Loucy (cell line): ENCODE results near the gene CORO2A.

ENCODE experiments used
- H2AFZ ChIP-seq: fragments of 200-600 bp; sonication (generic); 2 replicates; pipeline ENCODE4 v1.6.0; 2016; ENCODE audit warnings: antibody characterized with exemption, mild to moderate bottlenecking, low read length, moderate library complexity
- H3F3A ChIP-seq: fragments of 200-600 bp; 2 replicates; pipeline ENCODE4 v1.6.0; 2016; ENCODE audit warnings: antibody characterized with exemption, low read depth, mild to moderate bottlenecking
- H3K27me3 ChIP-seq: fragments of 200-600 bp; sonication (generic); 2 replicates; pipeline ENCODE4 v1.6.1; 2014; ENCODE audit warnings: low read length, mild to moderate bottlenecking; ENCODE audit not compliant: insufficient read depth, poor library complexity, severe bottlenecking
- H3K36me3 ChIP-seq: fragments of 200-600 bp; sonication (generic); 2 replicates; pipeline ENCODE4 v1.6.1; 2016; ENCODE audit warnings: low read length; ENCODE audit not compliant: insufficient read depth
- H3K4me1 ChIP-seq: fragments of 200-600 bp; sonication (generic); 2 replicates; pipeline ENCODE4 v1.5.1; 2014; ENCODE audit warnings: low read length, mild to moderate bottlenecking; ENCODE audit not compliant: insufficient read depth, poor library complexity, severe bottlenecking
- H3K4me2 ChIP-seq: fragments of 200-600 bp; sonication (generic); 2 replicates; pipeline ENCODE4 v1.6.0; 2014; ENCODE audit warnings: antibody characterized with exemption, low read length, low read depth, mild to moderate bottlenecking; ENCODE audit not compliant: poor library complexity, severe bottlenecking
- H3K4me3 ChIP-seq: fragments of 200-600 bp; sonication (generic); 2 replicates; pipeline ENCODE4 v1.5.1; 2014; ENCODE audit warnings: low read length, mild to moderate bottlenecking, mixed read lengths; ENCODE audit not compliant: poor library complexity, severe bottlenecking
- H3K79me2 ChIP-seq: fragments of 200-600 bp; sonication (generic); 2 replicates; pipeline ENCODE4 v1.6.1; 2014; ENCODE audit warnings: low read length; ENCODE audit not compliant: insufficient read depth
- H3K9ac ChIP-seq: fragments of 200-600 bp; sonication (generic); 2 replicates; pipeline ENCODE4 v1.6.0; 2014; ENCODE audit warnings: mild to moderate bottlenecking, low read depth, low read length, moderate library complexity; ENCODE audit not compliant: poor library complexity, severe bottlenecking
- H3K9me2 ChIP-seq: fragments of 200-600 bp; sonication (generic); replicated peaks from 2 replicates; pipeline ENCODE4 v1.6.1; 2016; ENCODE audit warnings: low read depth, low read length, mixed read lengths
- H3K9me3 ChIP-seq: fragments of 200-600 bp; sonication (generic); 2 replicates; pipeline ENCODE4 v1.6.1; 2014; ENCODE audit warnings: mild to moderate bottlenecking, antibody characterized with exemption, low read length, low read depth; ENCODE audit not compliant: insufficient read depth
- H4K20me1 ChIP-seq: fragments of 200-600 bp; sonication (generic); 2 replicates; pipeline ENCODE4 v1.6.0; 2014; ENCODE audit warnings: antibody characterized with exemption, low read length, mild to moderate bottlenecking; ENCODE audit not compliant: insufficient read depth, poor library complexity, severe bottlenecking
- EZH2phosphoT487 ChIP-seq: fragments of 200-600 bp; IDR thresholded peaks from 2 replicates; pipeline ENCODE4 v1.6.1; 2018; ENCODE audit warnings: antibody characterized with exemption, mild to moderate bottlenecking, moderate library complexity, borderline replicate concordance
- TF ChIP-seq, protein P1 (sequence below): fragments of 200-600 bp; sonication (generic); conservative IDR thresholded peaks from 2 replicates; pipeline ENCODE4 v1.5.1; 2014; ENCODE audit warnings: mild to moderate bottlenecking, antibody characterized with exemption, low read length

The CORO2A gene

DNA sequence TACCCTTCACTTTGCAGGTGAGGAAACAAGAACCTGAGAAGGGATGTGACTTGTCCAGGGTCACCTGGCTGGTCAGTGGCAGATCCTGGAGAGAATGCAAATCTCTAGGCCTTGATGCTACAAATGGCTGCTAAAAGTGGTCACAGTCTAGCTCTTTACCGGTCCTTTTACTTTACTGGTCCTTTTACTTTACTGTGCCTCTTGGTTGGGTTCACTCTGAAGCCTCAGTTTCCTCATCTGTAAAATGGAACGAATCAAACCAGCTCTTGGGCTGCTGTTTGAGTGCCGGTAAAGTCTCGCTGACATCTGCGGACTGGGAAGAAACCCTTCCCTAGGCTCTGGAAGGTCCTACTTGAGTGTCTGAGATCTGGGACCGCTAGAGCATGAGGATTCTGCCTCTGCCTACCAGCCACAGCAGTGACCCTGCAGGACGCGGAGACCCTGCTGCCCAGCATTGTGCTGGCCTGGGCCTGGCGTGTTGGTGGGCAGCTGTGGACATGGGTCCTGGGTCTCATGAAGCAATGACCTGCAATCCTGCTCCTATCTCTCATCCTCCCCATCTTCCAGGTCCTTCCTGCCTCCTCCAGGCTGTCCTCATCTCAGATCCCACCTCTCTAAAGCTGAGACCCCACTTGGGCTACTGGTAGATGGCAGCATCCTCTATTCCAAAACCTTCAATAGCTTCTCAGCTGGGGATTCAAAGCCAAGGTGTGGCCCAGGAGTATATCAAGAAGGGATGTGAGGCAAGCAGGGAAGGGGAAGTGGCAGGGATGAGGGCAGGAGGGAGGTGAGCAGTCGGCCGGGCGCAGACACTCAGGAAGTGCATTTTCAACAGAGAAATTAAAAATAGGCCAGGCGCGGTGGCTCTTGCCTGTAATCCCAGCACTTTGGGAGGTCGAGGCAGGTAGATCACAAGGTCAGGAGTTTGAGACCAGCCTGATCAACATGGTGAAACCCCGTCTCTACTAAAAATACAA is 13.3 kb downstream of the CORO2A start:
- no peaks in the 10 kb centered on the region for H3K9me2 ChIP-seq

DNA sequence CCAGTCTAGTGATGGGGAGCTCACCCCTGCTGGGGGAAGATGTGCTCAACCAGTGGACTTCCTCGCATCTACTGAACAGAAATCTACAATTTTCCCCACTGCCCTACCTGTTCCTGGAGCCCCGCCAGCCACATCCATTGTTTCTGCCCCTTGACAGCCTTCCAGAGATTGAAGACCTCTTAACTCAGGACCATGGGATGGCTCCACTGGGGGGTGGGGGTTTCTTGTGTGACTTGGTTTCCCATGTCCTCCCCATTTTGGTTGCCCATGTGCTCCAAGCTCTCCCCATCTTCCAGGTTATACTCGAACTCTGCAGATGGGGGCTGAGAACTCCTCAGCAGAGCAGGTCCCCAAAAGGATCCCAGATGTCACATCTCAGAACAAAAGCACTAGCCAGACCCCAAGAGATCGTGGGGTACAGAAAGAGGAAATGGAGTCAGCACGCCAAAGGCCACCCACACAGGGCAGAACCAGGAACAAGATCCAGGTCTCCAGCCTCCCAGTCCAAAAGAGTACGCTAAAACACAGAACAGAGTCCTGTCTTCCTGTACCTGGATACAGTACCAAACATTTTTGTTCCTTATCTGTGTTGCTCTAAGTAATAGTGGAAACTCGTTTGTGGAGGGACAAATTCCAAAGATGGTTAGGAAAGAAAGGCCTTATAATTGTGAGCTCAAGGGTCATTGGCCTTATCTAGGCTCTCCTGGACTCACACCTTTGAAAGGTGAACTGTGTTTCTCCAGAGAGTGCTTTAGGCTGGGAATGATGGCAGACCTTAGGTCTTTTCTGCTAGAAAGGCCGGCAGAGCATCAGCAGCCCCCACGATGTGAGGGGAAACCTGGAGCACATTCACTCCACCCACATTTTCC is 15.8 kb downstream of the CORO2A start:
- TF ChIP-seq, protein P1, sequence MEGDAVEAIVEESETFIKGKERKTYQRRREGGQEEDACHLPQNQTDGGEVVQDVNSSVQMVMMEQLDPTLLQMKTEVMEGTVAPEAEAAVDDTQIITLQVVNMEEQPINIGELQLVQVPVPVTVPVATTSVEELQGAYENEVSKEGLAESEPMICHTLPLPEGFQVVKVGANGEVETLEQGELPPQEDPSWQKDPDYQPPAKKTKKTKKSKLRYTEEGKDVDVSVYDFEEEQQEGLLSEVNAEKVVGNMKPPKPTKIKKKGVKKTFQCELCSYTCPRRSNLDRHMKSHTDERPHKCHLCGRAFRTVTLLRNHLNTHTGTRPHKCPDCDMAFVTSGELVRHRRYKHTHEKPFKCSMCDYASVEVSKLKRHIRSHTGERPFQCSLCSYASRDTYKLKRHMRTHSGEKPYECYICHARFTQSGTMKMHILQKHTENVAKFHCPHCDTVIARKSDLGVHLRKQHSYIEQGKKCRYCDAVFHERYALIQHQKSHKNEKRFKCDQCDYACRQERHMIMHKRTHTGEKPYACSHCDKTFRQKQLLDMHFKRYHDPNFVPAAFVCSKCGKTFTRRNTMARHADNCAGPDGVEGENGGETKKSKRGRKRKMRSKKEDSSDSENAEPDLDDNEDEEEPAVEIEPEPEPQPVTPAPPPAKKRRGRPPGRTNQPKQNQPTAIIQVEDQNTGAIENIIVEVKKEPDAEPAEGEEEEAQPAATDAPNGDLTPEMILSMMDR = no peak
- TF ChIP-seq EZH2phosphoT487 = no peak
- no peaks in the 10 kb centered on the region for H3K9me3 ChIP-seq
- no peak overlapping the region for H2AFZ ChIP-seq
- no peaks in the 10 kb centered on the region for H3K36me3 ChIP-seq
- no peaks in the 10 kb centered on the region for H3K4me1 ChIP-seq
- no peak overlapping the region for H3K4me2 ChIP-seq
- no peak overlapping the region for H3K9ac ChIP-seq
- no peak overlapping the region for H3K4me3 ChIP-seq
- H4K20me1 ChIP-seq = no peaks in the 10 kb centered on the region
- H3K27me3 ChIP-seq = no peaks in the 10 kb centered on the region
- no peaks in the 10 kb centered on the region for H3K9me2 ChIP-seq
- no peaks in the 10 kb centered on the region for H3F3A ChIP-seq
- no peaks in the 10 kb centered on the region for H3K79me2 ChIP-seq

More for the DNA sequence above, 13.3 kb downstream of the CORO2A start:
- H4K20me1 ChIP-seq = no peaks in the 10 kb centered on the region
- TF ChIP-seq EZH2phosphoT487 = no peak
- TF ChIP-seq, protein P1 = no peak
- no peaks in the 10 kb centered on the region for H3K27me3 ChIP-seq
- no peak overlapping the region for H3K9ac ChIP-seq
- no peaks in the 10 kb centered on the region for H3F3A ChIP-seq
- H3K4me1 ChIP-seq = no peaks in the 10 kb centered on the region
- H3K4me2 ChIP-seq = no peak overlapping the region
- no peak overlapping the region for H3K4me3 ChIP-seq
- H2AFZ ChIP-seq = no peak overlapping the region
- no peaks in the 10 kb centered on the region for H3K79me2 ChIP-seq
- H3K9me3 ChIP-seq = no peaks in the 10 kb centered on the region
- H3K36me3 ChIP-seq = no peaks in the 10 kb centered on the region

DNA sequence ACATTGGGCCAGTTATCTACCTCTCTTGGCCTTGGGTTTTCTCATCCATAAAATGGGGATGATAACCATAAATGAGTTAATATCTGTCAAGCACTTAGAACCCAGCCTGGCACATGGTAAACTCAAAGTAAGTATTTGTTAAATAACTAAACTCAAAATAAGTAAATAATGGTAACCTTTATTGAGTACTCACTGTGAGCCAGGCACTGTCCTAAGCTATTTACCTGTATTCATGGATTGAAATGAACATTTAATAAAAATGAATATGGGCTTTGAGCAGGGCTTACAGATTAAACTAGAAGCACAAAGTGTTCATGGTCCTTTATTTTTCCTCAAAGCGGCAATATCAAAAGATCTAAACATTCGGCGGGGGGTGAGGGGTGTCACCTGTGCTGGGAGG is 16.7 kb downstream of the CORO2A start:
- Histone ChIP-seq H3K36me3 (no peaks in the 10 kb centered on the region), H3K9me3 (no peaks in the 10 kb centered on the region), H4K20me1 (no peaks in the 10 kb centered on the region), H2AFZ (no peak overlapping the region), H3K4me2 (no peak overlapping the region), H3K4me1 (no peaks in the 10 kb centered on the region), H3K79me2 (no peaks in the 10 kb centered on the region), H3K27me3 (no peaks in the 10 kb centered on the region), H3K4me3 (no peak overlapping the region), H3K9ac (no peak overlapping the region), H3K9me2 (no peaks in the 10 kb centered on the region), H3F3A (no peaks in the 10 kb centered on the region)
- TF ChIP-seq EZH2phosphoT487 = no peak
- TF ChIP-seq, protein P1 = no peak
